NT2/D1 (cell line): Measurements from ENCODE around the gene GRIK2.

Source experiments
- SUZ12 ChIP-seq: IDR thresholded peaks from 2 replicates; pipeline ENCODE4 v1.6.1; 2011; ENCODE audit not compliant: insufficient read length, insufficient read depth; ENCODE audit errors: extremely low read depth
- YY1 ChIP-seq: IDR thresholded peaks from 2 replicates; pipeline ENCODE4 v1.6.1; 2011; ENCODE audit not compliant: insufficient read length, insufficient read depth

GRCh38 chr6:101728388-101728787 lies 334.9 kb downstream of the GRIK2 start:
- TF ChIP-seq SUZ12, result no peak
- no peak for TF ChIP-seq YY1
